RPMI7951 (cell line): Measurements from ENCODE around the gene NFATC4. TPM values are rescaled to one million over a fixed set of nuclear protein-coding genes. Genes with fewer than 3 reads are reported as not detected.

Experiments
- DNase-seq: peaks from one replicate; pipeline ENCODE4 v3.0.0-alpha.2; 2012; ENCODE audit warnings: low read depth
- total RNA-seq: library from RNA; depleted of rRNA; stranded (reverse); fragments of >200 nt; shearing (Covaris generic); gene quantifications from 2 replicates; pipeline ENCODE4 v1.2.3, GENCODE V29; 2014; rRNA removed

NFATC4 gene
- 10.6 and 13.1 TPM in 2 replicates for total RNA-seq

- peak; percentile 92 for DNase-seq
These were observed at the start of gene NFATC4 for GRCh38 chr14:24367514-24368211. Gene NFATC4, plus strand, starts transcription at chr14:24368184. Its CDS starts 157 bp downstream, at chr14:24368341.

DNA sequence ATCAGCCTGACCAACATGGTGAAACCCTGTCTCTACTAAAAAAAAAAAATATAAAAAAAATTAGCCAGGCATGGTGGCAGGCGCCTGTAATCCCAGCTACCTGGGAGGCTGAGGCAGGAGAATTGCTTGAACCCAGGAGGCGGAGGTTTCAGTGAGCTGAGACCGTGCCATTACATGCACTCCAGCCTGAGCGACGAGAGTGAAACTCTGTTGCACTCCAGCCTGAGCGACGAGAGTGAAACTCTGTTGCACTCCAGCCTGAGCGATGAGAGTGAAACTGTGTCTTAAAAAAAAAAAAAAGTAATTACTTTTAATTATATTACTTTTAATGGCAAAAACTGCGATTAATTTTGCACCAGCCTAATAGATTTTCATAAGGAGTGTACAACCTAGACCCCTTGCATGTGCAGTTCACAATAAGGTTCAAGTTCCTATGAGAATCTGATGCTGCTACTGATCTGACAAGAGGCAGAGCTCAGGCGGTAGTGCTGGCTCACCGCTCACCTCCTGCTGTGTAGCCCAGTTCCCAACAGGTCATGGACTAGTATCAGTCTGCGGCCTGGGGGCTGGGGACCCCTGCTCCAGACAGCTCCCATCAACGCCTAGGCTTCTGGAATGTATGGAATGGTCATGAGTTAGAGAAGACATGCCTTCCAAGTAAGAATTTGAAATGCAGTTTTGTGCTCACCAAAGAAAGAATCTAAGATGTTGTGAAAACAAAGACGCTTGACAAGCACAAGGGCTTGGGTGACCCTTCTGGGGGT lies 46.6 kb upstream of the NFATC4 start:
- no peak for DNase-seq

DNA sequence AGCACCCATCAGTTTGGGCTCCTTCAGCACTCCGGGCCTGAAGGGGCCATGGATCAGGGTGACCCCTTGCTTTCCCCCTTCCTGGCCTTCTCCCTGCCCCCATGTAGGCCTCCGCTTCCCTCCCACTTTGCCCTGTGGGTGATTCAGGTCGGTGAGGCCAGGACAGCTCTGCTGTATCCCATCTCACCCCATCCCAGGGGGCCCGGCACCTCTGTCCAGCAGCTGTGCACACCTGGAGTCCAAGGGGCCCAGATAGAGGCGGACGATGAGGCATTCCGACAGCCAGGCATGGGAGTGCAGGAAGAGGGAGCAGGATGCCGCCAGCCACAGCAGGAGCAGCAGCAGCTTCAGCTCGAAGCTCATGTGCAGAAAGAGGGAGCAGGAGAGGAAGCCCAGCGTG lies 45.3 kb upstream of the NFATC4 start:
- no peak for DNase-seq

DNA sequence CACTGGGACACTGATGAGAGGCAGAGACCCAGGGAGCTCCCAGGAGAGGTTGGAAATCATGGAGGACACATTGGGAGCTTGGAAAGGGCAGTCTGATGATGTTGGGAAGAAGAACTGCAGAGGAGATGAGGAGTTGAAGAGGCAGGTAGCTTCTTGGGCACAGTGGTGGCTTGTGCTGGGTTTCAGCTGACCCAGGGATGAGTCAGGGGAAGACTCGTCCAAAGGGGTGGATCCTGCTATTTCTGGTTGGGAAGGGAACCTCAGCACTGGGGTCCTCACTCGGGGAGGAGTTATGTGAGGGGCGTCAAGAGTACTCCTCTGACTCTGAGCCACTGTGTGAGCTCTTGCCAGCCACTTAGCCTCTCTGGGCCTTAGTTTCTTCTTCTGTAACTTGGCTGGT lies 44.6 kb upstream of the NFATC4 start:
- no peak for DNase-seq

- no peak for DNase-seq
These were observed 44.0 kb upstream of the NFATC4 start for GRCh38 chr14:24324024-24324423.

DNA sequence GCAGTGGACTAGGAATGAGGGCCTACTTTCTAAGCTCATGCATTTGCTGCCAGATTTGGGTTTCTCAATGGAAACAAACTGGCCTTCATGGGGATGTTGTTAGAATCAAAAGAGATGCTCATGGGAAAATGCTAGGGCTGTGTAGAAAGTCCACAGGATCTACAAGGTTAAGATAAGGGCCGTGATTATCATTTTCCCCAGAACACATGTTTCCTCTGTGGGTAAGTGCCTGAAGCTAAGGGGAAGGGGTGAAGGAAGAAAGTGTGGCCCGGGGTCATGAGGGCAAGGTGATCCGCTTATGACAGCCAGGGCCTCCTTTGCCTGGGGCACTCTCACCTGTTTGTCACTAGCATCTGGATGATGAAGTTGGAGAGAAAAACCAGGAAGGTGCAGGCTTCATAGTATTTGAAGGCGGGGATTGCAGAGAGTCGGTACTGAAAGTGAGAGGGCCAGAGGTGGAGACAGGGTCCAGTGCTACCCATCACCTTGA lies 42.9 kb upstream of the NFATC4 start:
- no peak for DNase-seq

- DNase-seq: no peak
These were observed 42.0 kb upstream of the NFATC4 start for GRCh38 chr14:24325963-24326362.

GRCh38 chr14:24327303-24327702 lies 40.7 kb upstream of the NFATC4 start:
- no peak for DNase-seq

GRCh38 chr14:24327914-24328313 lies 40.1 kb upstream of the NFATC4 start:
- peak; percentile 22 for DNase-seq

- DNase-seq: no peak
These were observed 38.8 kb upstream of the NFATC4 start for GRCh38 chr14:24329073-24329663.

GRCh38 chr14:24329736-24330135 lies 38.2 kb upstream of the NFATC4 start:
- no peak for DNase-seq

- DNase-seq: no peak
These were observed 36.9 kb upstream of the NFATC4 start for GRCh38 chr14:24330973-24331674.

GRCh38 chr14:24331731-24332267 lies 36.2 kb upstream of the NFATC4 start:
- DNase-seq: no peak

DNA sequence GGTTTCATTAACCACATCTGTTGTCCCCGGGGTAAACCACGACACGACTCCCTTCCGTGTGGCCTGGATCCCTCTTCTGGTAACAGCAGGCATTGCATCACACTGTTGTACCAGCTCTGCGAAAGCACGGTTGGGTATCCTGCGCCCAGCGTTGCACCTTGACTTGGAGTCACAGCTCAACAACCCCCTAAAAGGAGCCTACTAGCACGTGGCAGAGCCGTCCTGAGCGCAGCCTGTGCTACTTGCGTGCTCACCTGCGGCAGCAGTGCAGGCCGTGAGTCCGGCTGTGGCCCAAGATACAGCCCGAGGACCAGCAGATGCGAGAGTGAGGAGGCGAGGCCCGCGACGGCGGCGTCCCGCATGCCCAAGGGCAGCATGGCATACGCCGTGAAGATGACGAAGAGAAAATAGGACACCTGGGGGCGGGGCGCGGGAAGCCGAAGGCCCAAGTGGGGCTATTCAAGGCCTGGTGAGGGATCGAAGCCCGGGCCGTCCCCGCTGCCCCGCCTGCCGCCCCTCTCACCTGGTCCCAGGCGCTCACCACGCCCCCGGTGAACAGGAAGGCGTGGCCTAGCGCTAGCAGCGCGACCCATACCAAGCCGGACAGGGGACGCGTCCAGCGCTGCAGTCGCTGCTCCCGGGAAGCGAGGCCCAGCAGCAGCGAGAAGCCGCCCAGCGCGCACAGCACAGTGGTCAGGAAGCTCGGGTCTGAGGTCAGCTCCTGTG lies 35.6 kb upstream of the NFATC4 start:
- peak; percentile 68 for DNase-seq

DNA sequence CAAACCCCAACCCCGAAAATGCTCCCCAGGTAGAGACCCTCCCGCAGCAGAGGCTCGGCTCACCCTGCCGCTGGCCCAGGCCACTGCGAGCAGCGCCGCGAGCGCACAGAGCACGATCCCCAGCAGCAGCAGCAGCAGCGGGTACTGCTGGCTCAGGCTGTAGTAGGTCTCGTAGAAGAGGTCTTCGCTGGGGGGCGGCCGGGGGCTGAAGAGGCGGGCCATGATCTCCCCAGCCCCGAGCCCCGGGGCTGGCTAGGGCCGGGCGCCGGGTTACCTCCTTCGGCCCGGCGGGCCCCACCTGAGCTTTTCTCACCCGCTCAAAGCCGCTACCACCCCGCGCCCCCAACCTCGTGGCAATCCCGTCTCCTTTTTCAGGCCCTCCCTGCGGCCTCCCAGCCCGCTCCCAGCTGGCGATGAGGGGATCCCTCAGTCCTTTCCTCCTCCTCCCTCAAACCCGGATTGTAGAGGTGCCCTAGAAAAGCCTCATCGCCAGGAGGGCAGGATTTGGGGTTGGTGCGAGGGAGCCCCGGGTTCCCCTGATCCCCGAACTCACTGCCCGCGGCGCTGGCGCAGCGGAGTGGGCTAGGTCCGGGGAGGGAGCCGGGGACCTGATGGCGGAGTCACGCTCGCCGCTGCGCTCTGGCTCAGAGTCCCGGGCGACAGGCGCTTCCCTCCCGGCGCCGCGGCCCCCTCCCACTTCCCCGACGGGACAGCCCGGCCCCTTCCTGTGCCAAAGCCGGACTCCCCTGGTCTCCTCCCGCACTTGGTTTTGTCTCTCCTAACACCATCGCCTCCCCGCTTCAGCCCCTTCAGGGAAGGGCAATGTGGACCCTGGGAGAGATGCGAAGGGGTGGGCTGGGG lies 33.3 kb upstream of the NFATC4 start, which contains the start of gene ADCY4:
Gene ADCY4 (minus strand): TSS at position 641 of the 861 bp plus-strand sequence. CDS start 419 bp downstream, at position 222.
- no peak for DNase-seq

DNA sequence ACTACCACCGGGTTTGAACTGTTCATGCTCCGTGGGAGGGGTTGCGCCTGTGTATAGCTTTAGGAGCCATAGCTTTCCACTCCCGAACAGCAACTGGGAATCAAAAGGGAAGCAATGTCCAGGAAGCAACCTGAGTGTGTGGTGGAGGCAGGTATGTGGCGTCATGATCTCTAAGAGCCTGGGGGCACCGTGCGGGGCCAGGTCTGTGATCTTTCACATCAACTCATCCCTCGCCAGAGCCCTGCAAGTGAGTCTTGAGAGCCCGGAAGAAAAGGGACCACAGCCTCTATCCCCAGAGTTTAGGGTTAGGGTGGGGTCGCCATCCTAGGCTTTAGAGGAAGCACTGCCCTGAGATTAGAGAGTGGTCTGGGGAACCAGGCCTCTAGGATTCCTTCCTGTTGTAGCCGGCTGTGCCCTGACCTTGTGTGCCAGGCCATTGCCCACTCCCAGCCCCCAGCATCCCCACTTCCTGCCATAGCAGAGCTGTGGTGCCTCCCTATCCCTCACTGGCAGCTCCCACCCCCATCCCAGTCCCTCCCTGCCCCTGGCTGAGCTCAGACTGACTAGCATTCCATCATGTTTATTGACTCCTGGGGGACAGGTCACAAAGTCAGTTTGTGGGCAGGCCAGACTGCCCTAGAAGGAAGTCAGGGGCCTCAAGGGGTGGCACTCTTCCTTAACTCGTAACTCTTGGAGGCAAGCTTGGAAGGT lies 32.4 kb upstream of the NFATC4 start:
- DNase-seq: no peak

DNA sequence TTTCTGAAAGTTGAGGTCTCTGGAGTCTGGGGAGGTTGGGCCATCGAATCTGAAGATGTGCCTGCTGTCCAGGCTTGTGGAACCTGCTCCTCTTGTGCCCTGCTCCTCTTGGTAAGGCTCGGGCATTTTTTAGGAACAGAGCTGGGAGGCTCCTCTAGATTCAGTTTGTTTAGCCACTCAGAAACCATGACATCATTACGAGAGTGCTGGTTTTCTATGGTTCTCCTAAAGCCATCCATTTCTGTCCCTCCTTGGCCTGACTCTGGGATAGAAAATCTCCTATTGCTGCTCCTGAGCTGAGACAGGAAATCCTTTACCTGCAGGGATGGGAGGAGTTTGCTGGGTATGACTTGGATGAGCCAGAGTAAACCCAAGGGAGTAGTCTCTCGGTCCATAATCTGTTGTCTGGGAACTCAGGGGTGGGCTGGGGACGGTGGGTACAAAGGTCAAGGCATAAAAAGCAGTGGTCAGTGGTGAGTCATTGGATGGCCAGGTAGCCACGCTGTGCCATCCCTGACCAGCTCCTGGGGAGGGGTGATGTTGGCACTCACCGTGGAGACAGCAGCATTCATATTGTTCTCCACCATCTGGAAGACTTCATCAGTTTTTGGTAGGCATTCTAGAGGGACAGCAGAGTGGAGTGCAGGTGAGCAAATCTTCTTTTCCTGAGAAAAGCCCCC lies 30.7 kb upstream of the NFATC4 start:
- no peak for DNase-seq

- DNase-seq: no peak
These were observed 30.2 kb upstream of the NFATC4 start for GRCh38 chr14:24337824-24338175.

DNA sequence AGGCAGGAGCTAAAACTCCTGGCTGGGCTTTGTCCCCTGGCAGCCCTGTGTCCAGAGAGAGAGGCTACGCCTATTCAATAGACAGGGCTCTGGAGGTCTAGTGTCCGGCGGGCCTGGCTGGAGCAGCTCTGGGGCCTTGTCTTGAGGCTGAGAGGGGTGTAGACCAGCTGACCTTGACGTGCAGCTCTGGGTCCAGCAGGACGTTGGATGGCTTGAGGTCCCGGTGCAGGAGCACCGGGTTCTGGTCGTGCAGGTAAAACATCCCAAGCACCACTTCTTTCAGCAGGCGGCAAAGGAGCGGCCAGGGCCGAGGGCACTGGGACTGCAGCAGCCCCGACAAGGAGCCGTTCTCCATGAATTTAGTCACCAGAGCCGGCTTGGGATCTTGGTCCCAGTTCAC lies 29.1 kb upstream of the NFATC4 start:
- DNase-seq: no peak
